ENCODE data around the gene CCDC85C.

- TF ChIP-seq EZH2 (IDR thresholded peaks at IDR 0.05; ENCODE audit: insufficient read depth, low read length) (no peak), CTCF (IDR thresholded peaks at IDR 0.05; ENCODE audit: insufficient read depth, low read depth, low read length) (no peak)
Measured at GRCh38 chr14:99596772-99597171, 7.2 kb downstream of the CCDC85C start.
